Measurements from ENCODE around the gene ZNF599.

Gene ZNF599

GRCh38 chr19:34715357-34715756 is 57.7 kb downstream of the ZNF599 start:
- no peak overlapping the region for H3K4me3 ChIP-seq (ENCODE audit: low read depth in 1 of 2, low read length in 2 of 2)
- H3K4me2 ChIP-seq (ENCODE audit: insufficient read depth, low read length), result no peak overlapping the region
- no peaks in the 10 kb centered on the region for H3K4me1 ChIP-seq (ENCODE audit: insufficient read depth, low read length)
- no peaks in the 10 kb centered on the region for H4K20me1 ChIP-seq (ENCODE audit: insufficient read depth, low read length)
- H3K27ac ChIP-seq (ENCODE audit: low read length), result no peak overlapping the region
- no peaks in the 10 kb centered on the region for H3K36me3 ChIP-seq (ENCODE audit: insufficient read depth, low read length)
- H2AFZ ChIP-seq (ENCODE audit: low read depth, low read length), result no peak overlapping the region
- H3K9me3 ChIP-seq (ENCODE audit: insufficient read depth, low read length, severe bottlenecking), result peaks cover 21% of the 10 kb centered on the region
- H3K9ac ChIP-seq (ENCODE audit: low read depth, low read length), result no peak overlapping the region
- no peak for TF ChIP-seq CTCF (IDR thresholded peaks at IDR 0.05; ENCODE audit: borderline replicate concordance, extremely low read depth, low read length, poor library complexity, severe bottlenecking)
- TF ChIP-seq EZH2 (IDR thresholded peaks at IDR 0.05; ENCODE audit: borderline replicate concordance, low read depth, low read length, severe bottlenecking), result no peak
- no peak for ATAC-seq (ENCODE audit: insufficient read depth, low read depth)
- no peaks in the 10 kb centered on the region for H3K79me2 ChIP-seq (ENCODE audit: insufficient read depth, low read length)
- DNase-seq, result no peak
- H3K27me3 ChIP-seq (ENCODE audit: insufficient read depth, low read length, poor library complexity), result no peaks in the 10 kb centered on the region

- Histone ChIP-seq H3K9me3 (ENCODE audit: insufficient read depth, low read length, severe bottlenecking) (peaks cover 21% of the 10 kb centered on the region), H3K4me3 (ENCODE audit: low read depth in 1 of 2, low read length in 2 of 2) (no peak overlapping the region), H4K20me1 (ENCODE audit: insufficient read depth, low read length) (no peaks in the 10 kb centered on the region), H3K79me2 (ENCODE audit: insufficient read depth, low read length) (no peaks in the 10 kb centered on the region), H2AFZ (ENCODE audit: low read depth, low read length) (no peak overlapping the region), H3K4me1 (ENCODE audit: insufficient read depth, low read length) (no peaks in the 10 kb centered on the region), H3K9ac (ENCODE audit: low read depth, low read length) (no peak overlapping the region), H3K27me3 (ENCODE audit: insufficient read depth, low read length, poor library complexity) (no peaks in the 10 kb centered on the region), H3K36me3 (ENCODE audit: insufficient read depth, low read length) (no peaks in the 10 kb centered on the region), H3K27ac (ENCODE audit: low read length) (no peak overlapping the region), H3K4me2 (ENCODE audit: insufficient read depth, low read length) (no peak overlapping the region)
- TF ChIP-seq EZH2 (IDR thresholded peaks at IDR 0.05; ENCODE audit: borderline replicate concordance, low read depth, low read length, severe bottlenecking) (no peak), CTCF (IDR thresholded peaks at IDR 0.05; ENCODE audit: borderline replicate concordance, extremely low read depth, low read length, poor library complexity, severe bottlenecking) (no peak)
- DNase-seq, result peak; percentile 30
- no peak for ATAC-seq (ENCODE audit: insufficient read depth, low read depth)
Measured at GRCh38 chr19:34713262-34713637, 59.8 kb downstream of the ZNF599 start.

- no peaks in the 10 kb centered on the region for H3K79me2 ChIP-seq (ENCODE audit: insufficient read depth, low read length)
- TF ChIP-seq EZH2 (IDR thresholded peaks at IDR 0.05; ENCODE audit: borderline replicate concordance, low read depth, low read length, severe bottlenecking), result no peak
- TF ChIP-seq CTCF (IDR thresholded peaks at IDR 0.05; ENCODE audit: borderline replicate concordance, extremely low read depth, low read length, poor library complexity, severe bottlenecking), result peak; percentile 82
- H3K9ac ChIP-seq (ENCODE audit: low read depth, low read length), result no peak overlapping the region
- ATAC-seq (ENCODE audit: insufficient read depth, low read depth) (peak; percentile 62; the same call in 2 of the 3 replicates), DNase-seq (peak; percentile 59)
- H4K20me1 ChIP-seq (ENCODE audit: insufficient read depth, low read length), result no peaks in the 10 kb centered on the region
- H2AFZ ChIP-seq (ENCODE audit: low read depth, low read length), result 0 out of 2 replicates have a peak overlapping the region, but pooled peaks have one; percentile 13
- no peaks in the 10 kb centered on the region for H3K36me3 ChIP-seq (ENCODE audit: insufficient read depth, low read length)
- H3K4me3 ChIP-seq (ENCODE audit: low read depth in 1 of 2, low read length in 2 of 2), result no peak overlapping the region
- no peak overlapping the region for H3K4me2 ChIP-seq (ENCODE audit: insufficient read depth, low read length)
- H3K27me3 ChIP-seq (ENCODE audit: insufficient read depth, low read length, poor library complexity), result no peaks in the 10 kb centered on the region
- no peaks in the 10 kb centered on the region for H3K4me1 ChIP-seq (ENCODE audit: insufficient read depth, low read length)
- H3K9me3 ChIP-seq (ENCODE audit: insufficient read depth, low read length, severe bottlenecking), result peaks cover 21% of the 10 kb centered on the region
- no peak overlapping the region for H3K27ac ChIP-seq (ENCODE audit: low read length)
Measured at GRCh38 chr19:34712395-34713261, 60.4 kb downstream of the ZNF599 start.

All from DND-41 (cell line).